HL-60 (cell line): ENCODE results near the gene WDR93.

ENCODE experiments used
- DNase-seq, 2 experiments: peaks; one replicate each; pipeline ENCODE4 v3.0.0-alpha.2; 2010 to 2020; ENCODE audit warnings: low read depth in 1 of 2, low spot score in 1 of 2
- H3K27ac ChIP-seq: fragments of 250-450 bp; sonication (Bioruptor Pico); replicated peaks from 2 replicates; pipeline ENCODE4 v1.5.1; 2020; ENCODE audit warnings: mild to moderate bottlenecking, moderate library complexity
- H3K27me3 ChIP-seq: fragments of 250-450 bp; sonication (Bioruptor Pico); 2 replicates; pipeline ENCODE4 v1.5.1; 2021; ENCODE audit warnings: mild to moderate bottlenecking, moderate library complexity; ENCODE audit not compliant: insufficient read depth, poor library complexity, severe bottlenecking
- H3K4me3 ChIP-seq: replicated peaks from 2 replicates; pipeline ENCODE4 v1.5.1; 2011; ENCODE audit warnings: mild to moderate bottlenecking, control low read depth, low read length; ENCODE audit not compliant: insufficient read depth
- CTCF ChIP-seq: IDR thresholded peaks from one replicate; pipeline ENCODE4 v1.5.1; 2011; ENCODE audit warnings: low read length, control low read depth, inconsistent platforms; ENCODE audit not compliant: insufficient read depth
- GABPA ChIP-seq: IDR thresholded peaks from 2 replicates; pipeline ENCODE4 v1.6.1; 2012; ENCODE audit warnings: low read depth
- POLR2AphosphoS5 ChIP-seq: IDR thresholded peaks from 2 replicates; pipeline ENCODE4 v1.6.1; 2012; ENCODE audit warnings: low read depth
- SPI1 ChIP-seq: IDR thresholded peaks from 2 replicates; pipeline ENCODE4 v1.6.1; 2012; ENCODE audit warnings: low read depth, mild to moderate bottlenecking, borderline replicate concordance
- TF ChIP-seq, protein P1 (sequence below): IDR thresholded peaks from 2 replicates; pipeline ENCODE4 v1.6.1; 2012; ENCODE audit warnings: low read depth; ENCODE audit not compliant: insufficient replicate concordance

The WDR93 gene

GRCh38 chr15:89769366-89769765, 78.8 kb downstream of the WDR93 start:
- no peak overlapping the region for H3K27ac ChIP-seq
- TF ChIP-seq SPI1, result no peak
- TF ChIP-seq GABPA, result no peak
- no peak for TF ChIP-seq CTCF
- TF ChIP-seq POLR2AphosphoS5, result no peak
- no peak overlapping the region for H3K4me3 ChIP-seq
- no peak for DNase-seq
- H3K27me3 ChIP-seq, result no peaks in the 10 kb centered on the region

DNA sequence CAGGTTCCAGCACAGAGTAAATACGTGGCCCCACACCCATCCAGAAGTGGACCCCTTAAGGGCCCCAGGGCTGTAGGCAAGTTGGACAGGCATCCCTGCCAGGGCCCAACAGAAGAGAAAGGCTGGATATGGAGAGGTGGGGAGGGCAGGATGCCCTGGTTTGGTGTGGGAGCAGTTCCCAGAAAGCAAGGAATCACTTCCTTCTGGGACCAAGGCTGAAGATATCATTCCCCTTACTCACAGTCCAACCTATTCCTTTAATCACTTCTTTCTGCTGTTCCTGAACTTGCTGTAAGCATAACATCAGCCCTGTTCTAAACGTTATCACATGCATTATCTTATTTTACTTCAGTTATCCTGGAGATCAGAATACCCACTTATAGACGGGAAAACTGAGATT, 79.4 kb downstream of the WDR93 start:
- Histone ChIP-seq H3K27ac (no peak overlapping the region), H3K27me3 (no peaks in the 10 kb centered on the region), H3K4me3 (no peak overlapping the region)
- DNase-seq, result no peak
- TF ChIP-seq, protein P1, sequence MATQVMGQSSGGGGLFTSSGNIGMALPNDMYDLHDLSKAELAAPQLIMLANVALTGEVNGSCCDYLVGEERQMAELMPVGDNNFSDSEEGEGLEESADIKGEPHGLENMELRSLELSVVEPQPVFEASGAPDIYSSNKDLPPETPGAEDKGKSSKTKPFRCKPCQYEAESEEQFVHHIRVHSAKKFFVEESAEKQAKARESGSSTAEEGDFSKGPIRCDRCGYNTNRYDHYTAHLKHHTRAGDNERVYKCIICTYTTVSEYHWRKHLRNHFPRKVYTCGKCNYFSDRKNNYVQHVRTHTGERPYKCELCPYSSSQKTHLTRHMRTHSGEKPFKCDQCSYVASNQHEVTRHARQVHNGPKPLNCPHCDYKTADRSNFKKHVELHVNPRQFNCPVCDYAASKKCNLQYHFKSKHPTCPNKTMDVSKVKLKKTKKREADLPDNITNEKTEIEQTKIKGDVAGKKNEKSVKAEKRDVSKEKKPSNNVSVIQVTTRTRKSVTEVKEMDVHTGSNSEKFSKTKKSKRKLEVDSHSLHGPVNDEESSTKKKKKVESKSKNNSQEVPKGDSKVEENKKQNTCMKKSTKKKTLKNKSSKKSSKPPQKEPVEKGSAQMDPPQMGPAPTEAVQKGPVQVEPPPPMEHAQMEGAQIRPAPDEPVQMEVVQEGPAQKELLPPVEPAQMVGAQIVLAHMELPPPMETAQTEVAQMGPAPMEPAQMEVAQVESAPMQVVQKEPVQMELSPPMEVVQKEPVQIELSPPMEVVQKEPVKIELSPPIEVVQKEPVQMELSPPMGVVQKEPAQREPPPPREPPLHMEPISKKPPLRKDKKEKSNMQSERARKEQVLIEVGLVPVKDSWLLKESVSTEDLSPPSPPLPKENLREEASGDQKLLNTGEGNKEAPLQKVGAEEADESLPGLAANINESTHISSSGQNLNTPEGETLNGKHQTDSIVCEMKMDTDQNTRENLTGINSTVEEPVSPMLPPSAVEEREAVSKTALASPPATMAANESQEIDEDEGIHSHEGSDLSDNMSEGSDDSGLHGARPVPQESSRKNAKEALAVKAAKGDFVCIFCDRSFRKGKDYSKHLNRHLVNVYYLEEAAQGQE, result no peak
- TF ChIP-seq SPI1 (no peak), POLR2AphosphoS5 (no peak), GABPA (no peak), CTCF (no peak)

DNA sequence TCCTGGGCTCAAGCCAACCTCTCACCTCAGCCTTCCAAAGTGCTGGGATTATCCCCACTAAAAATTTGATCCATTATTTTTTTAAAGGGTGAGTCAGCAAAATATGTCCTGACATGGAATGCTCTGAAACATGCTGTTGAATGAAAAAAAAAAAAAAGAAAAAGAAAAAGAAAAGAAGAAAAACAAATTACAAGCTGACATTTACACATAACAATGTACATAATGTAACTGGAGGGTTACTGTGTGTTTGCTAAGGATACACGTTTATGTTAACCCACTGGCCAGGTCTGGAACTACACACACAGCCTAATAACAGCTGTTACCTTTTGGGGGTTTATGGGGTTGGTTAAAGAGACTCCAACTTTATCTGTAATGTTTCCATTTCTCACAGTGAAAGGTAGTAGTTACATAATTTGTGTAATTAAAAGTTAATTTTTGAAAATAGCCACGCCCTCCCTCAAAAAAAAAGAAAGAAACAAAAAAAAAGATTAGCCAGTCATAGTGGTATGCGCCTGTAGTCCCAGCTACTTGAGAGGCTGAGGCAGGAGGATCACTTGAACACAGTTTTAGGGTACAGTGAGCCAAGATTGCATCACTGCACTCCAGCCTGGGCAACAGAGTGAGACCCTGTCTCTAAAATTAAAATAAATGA, 82.4 kb downstream of the WDR93 start:
- TF ChIP-seq CTCF (no peak), POLR2AphosphoS5 (no peak), GABPA (no peak), SPI1 (no peak)
- TF ChIP-seq, protein P1, result no peak
- no peak overlapping the region for H3K4me3 ChIP-seq
- no peaks in the 10 kb centered on the region for H3K27me3 ChIP-seq
- no peak for DNase-seq
- no peak overlapping the region for H3K27ac ChIP-seq

- TF ChIP-seq, protein P1, result no peak
- TF ChIP-seq SPI1 (no peak), POLR2AphosphoS5 (no peak), CTCF (no peak), GABPA (no peak)
- Histone ChIP-seq H3K27ac (no peak overlapping the region), H3K4me3 (no peak overlapping the region)
These were observed 83.9 kb downstream of the WDR93 start for GRCh38 chr15:89774492-89774891.

More at GRCh38 chr15:89774492-89774891, 83.9 kb downstream of the WDR93 start:
- no peak for DNase-seq
- no peaks in the 10 kb centered on the region for H3K27me3 ChIP-seq
